Measurements from ENCODE around the gene STT3A.

STT3A gene

DNA sequence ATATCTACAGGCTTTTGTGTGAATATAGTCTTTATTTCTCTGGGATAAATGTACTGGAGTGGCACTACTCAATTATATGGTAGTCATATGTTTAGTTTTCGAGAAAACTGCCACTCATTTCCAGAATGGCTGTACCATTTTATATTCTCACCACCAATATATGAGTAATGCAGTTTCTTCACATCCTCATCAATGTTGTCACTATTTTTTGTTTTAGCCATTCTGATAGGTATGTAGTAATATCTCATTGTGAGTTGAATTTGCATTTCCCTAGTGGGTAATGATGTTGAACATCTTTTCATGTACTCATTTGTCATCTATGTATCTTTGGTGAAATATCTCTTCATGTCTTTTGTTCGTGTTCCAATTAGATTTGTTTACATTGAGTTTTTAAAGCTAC is 70.0 kb downstream of the STT3A start:
- DNase-seq (ENCODE audit: low read depth in 1 of 2, low spot score in 1 of 2): no peak

GRCh38 chr11:125663910-125664309 is 71.3 kb downstream of the STT3A start:
- no peak for DNase-seq (ENCODE audit: low read depth in 1 of 2, low spot score in 1 of 2)

DNA sequence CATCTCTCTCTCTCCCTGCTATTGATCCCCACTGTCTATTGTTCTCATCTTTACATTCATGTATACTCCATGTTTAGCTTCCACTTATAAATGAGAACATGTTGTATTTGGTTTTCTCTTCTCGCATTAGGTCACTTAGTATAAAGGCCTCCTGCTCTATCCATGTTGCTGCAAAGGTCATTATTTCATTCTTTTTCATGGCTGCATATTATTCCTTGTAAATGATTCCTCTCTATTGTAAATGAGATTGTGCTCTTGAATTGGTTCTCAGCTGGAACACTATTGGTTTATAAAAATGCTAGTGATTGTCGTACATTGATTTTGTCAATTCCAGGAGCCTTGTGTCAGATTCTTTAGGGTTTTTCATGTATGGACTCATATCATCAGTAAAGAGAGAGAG is 74.5 kb downstream of the STT3A start:
- no peak for DNase-seq (ENCODE audit: low read depth in 1 of 2, low spot score in 1 of 2)

- DNase-seq (ENCODE audit: low read depth in 1 of 2, low spot score in 1 of 2): no peak
Observed at GRCh38 chr11:125670172-125670571, 77.5 kb downstream of the STT3A start.

- no peak for DNase-seq (ENCODE audit: low read depth in 1 of 2, low spot score in 1 of 2)
Observed at GRCh38 chr11:125671561-125671960, 78.9 kb downstream of the STT3A start.

Data from activated CD4-positive, alpha-beta T cell treated with anti-CD3 and anti-CD28 coated beads, Interleukin-2, amount 50 U/mL, for 24 hours (primary cell).